Muscle of back (tissue), 11 donors: ENCODE results near the gene FKBP1C. TPM values are rescaled to one million over a fixed set of nuclear protein-coding genes. Genes with fewer than 3 reads are reported as not detected.

Experiments used
- DNase-seq, 3 donors: peaks; one replicate each; pipeline versions ENCODE4 v3.0.0 to v3.0.0-alpha.2; 2013
- polyA plus RNA-seq, 10 donors: library from polyadenylated mRNA; unstranded; fragments of 120-200 nt; gene quantifications; one replicate each; pipeline ENCODE4 v1.2.1, GENCODE V29; 2013; ENCODE audit not compliant: insufficient read length in 10 of 10

Gene FKBP1C
- polyA plus RNA-seq, 10 donors = 0.17 to 3.7 (median 2.1) TPM

DNA sequence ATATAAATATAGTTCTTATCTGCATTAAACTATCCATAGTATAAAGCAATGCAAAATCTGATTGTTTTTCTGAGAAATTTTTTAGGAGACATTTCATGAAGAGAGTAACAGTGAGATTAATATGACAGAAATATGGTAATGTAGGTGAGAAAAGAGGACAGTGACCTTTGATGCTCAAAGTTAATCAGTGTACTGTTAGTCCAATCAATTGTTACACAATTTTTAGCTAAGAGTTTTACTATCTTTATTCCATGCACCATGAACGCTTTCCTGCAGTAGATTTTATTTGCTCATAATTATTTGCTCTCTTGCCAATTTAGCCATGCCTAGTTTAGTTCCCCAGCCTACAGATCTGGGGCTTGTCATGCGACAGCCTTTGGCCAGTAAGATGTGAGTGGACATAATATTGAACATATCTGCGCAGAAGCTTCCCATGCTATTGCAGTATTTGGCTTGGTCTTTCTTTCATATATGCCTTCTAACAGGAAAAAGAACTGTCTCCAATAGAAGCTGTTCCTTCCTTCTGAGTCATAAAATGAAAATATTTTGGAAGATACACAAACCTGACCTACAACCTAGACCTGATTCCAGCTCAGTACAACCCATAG lies 38.7 kb downstream of the FKBP1C start:
- DNase-seq = no peak

DNA sequence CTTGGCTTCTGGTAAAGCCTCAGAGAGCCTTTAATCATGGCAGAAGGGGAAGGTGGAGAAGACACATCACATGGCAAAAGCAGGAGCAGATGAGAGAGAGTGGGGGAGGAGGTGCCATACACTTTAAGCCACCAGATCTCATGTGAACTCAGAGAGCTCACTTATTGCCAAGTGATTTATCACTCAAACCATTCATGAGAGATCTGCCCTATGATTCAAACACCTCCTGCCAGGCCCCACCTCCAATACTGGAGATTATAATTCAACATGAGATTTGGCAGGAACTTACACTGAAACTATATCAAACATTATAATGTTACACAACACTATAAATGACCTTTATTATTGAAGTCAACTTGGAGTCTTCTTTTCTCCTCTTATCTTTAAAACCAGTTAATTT lies 47.9 kb downstream of the FKBP1C start:
- no peak for DNase-seq

DNA sequence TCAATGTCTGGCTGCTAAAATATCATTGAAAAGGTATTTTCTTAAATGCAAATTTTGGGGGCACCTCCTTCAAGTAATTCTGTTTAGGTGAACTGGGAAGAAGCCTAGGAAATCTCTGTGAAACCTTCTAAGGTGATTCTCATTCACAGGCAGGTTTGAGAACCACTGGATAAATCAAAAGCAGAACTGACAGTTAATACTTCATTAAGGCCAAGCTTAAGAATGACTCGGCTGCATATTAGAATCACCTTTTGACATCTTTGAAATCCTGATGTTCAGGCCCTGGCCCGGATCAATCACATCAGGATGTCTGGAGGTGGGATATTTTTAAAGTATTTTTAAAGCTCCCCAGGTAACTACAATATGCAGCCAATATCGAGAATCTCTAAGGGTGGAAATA lies 50.6 kb downstream of the FKBP1C start:
- DNase-seq = no peak

Other genes with a start within 250 kb of the FKBP1C start
- not detected for gene LGSN, start 108.5 kb downstream of the FKBP1C start, polyA plus RNA-seq